ENCODE data around the gene SULT1C2.
"Not testable (repeated sequence)": the region's sequence is repeated elsewhere in the genome, so short reads cannot be mapped to it uniquely, and the experiment has no call there.

Gene SULT1C2

DNA sequence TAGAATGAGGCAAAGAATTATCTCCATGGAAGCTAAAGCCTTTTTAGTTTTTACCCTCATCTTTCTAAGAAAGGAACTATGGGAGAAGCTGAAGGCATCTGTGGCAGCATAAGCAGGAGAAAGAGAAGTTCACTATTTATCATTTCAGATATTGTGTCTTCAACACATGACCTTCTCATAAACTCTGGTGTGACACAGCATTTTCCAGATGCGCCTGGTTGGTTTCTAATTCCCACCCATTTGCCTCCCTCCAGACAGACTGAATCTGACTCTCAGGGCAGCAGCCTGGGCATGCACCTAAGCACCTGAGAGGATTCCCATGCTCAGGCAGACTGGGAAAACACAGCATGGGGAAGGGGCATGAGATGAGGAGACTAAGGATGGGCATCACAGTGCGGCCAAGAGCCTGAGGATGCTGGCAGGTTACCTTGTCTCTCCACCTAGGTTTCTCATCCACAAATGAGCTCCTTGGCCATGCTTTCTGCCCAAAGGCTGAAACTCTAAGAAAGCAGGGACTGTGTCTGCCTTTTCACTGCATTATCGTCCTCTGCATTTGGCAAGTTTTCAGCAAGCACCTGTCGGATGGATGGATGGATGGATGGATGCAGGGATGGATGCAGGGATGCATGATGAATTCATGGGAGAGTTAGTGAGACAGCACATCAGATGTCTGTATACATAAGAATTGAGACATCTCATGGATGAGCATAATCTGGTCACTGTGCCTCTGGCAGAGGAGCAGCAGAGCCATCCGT lies 60.3 kb downstream of the SULT1C2 start:
- H3K27me3 Mint-ChIP-seq (ENCODE audit: low read depth): peaks cover 4% of the 10 kb centered on the region
- DNase-seq (ENCODE audit: low spot score): no peak
- H3K4me1 Mint-ChIP-seq (ENCODE audit: low read depth): no peaks in the 10 kb centered on the region
- no peaks in the 10 kb centered on the region for H3K36me3 Mint-ChIP-seq (ENCODE audit: low read depth)
- no peak overlapping the region for H3K4me3 Mint-ChIP-seq
- no peak overlapping the region for H3K27ac Mint-ChIP-seq
- no peaks in the 10 kb centered on the region for H3K9me3 Mint-ChIP-seq

DNA sequence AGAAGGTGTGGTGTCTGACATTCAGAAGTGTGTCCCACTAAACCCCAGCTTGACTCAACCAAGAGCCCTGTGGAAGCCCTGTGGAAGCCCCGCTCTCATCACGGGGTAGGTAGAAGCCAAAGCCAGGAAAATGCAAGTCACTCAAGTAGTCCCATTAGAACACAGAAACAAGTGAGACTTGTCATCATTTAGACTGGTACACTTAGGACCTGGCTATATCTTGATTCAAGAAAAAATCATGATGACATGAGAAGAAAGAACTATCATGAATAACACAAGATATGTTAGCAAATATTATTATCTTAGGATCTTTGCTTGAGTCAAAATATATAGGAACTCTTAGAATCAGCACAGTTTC lies 60.9 kb downstream of the SULT1C2 start:
- peaks cover 4% of the 10 kb centered on the region for H3K27me3 Mint-ChIP-seq (ENCODE audit: low read depth)
- no peaks in the 10 kb centered on the region for H3K4me1 Mint-ChIP-seq (ENCODE audit: low read depth)
- H3K27ac Mint-ChIP-seq: no peak overlapping the region
- no peak for DNase-seq (ENCODE audit: low spot score)
- H3K9me3 Mint-ChIP-seq: no peaks in the 10 kb centered on the region
- H3K36me3 Mint-ChIP-seq (ENCODE audit: low read depth): no peaks in the 10 kb centered on the region
- no peak overlapping the region for H3K4me3 Mint-ChIP-seq

DNA sequence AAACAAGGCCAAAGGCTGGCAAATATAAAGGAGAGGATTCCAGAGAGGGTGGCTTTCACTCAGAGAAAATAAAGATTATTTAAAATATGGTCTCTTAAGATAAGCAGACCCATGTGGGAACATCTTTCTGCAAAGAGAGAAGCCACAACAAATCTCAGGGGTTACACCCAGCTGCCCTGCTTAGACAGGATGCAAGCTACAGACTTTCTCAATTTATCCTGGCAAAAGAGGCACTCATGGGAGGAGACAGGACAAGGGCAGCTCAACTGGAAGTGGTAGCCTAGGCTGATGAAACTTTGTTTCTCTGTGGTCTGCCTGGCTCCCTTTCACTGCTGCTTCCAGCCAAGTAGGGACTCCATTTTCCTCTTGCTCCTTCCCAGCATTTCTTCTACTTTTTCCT lies 63.2 kb downstream of the SULT1C2 start:
- no peak for DNase-seq (ENCODE audit: low spot score)
- H3K27ac Mint-ChIP-seq: no peak overlapping the region
- H3K9me3 Mint-ChIP-seq: no peaks in the 10 kb centered on the region
- peaks cover 8% of the 10 kb centered on the region for H3K27me3 Mint-ChIP-seq (ENCODE audit: low read depth)
- H3K4me1 Mint-ChIP-seq (ENCODE audit: low read depth): no peaks in the 10 kb centered on the region
- no peaks in the 10 kb centered on the region for H3K36me3 Mint-ChIP-seq (ENCODE audit: low read depth)
- H3K4me3 Mint-ChIP-seq: no peak overlapping the region

DNA sequence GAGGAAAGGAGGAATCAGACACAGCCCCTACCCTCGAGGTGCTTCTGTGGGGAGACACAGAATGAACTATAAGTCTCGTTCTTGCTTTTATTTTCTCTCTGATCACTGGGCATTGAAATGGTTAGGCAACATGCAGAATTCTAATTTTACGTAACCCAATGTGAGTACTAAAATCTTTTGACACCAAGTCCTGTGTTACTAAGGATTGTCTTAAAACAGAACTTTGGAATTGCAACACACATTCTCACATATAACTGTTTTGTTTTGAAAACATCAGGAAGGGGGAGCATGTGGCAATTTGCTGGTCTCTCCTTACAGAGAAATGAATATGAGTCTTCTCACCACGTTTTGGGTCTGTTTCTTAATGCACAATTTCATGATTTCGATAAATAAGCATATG lies 65.4 kb downstream of the SULT1C2 start:
- Mint-ChIP-seq H3K36me3 (ENCODE audit: low read depth) (no peaks in the 10 kb centered on the region), H3K4me3 (no peak overlapping the region), H3K4me1 (ENCODE audit: low read depth) (peaks cover under 1% of the 10 kb centered on the region), H3K27ac (no peak overlapping the region), H3K9me3 (no peaks in the 10 kb centered on the region), H3K27me3 (ENCODE audit: low read depth) (peaks cover 16% of the 10 kb centered on the region)
- DNase-seq (ENCODE audit: low spot score): no peak

DNA sequence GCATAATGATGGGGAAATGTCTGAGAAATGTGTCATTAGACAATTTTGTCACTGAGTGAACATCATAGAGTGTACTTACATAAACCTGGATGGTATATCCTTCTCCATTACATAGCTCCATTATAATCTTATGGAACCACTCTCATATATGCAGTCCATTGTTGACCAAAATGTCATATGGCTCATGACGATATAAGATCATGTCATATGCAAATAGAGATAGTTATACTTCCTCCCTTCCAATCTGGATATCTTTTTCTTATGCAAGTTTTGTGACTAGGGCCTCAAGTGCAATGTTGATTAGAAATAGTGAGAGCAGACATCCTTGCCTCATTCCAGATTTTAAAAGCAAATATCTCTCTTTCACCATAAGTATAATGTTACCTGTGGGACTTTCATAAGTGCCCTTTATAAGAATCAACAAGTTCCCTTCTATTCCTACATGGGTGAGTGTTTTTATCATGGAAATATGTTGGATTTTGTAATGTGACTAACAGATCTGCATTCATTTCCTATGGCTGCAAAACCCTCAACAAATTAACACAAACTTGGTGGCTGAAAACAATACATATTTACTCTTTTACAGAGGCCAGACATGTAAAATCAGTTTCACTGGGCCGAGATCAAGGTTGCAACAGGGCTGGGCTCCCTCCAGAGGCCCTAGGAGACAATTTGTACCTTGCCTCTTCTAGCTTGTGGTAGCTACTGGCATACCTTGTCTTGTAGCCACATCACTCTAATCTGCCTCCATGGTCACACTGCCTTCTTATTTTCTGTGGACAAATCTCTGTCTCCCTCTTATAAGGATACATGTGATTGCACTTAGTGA lies 67.4 kb downstream of the SULT1C2 start:
- no peaks in the 10 kb centered on the region for H3K9me3 Mint-ChIP-seq
- H3K27ac Mint-ChIP-seq: no peak overlapping the region
- H3K4me3 Mint-ChIP-seq: no peak overlapping the region
- H3K4me1 Mint-ChIP-seq (ENCODE audit: low read depth): peaks cover 4% of the 10 kb centered on the region
- H3K36me3 Mint-ChIP-seq (ENCODE audit: low read depth): no peaks in the 10 kb centered on the region
- peaks cover 31% of the 10 kb centered on the region for H3K27me3 Mint-ChIP-seq (ENCODE audit: low read depth)
- no peak for DNase-seq (ENCODE audit: low spot score)

DNA sequence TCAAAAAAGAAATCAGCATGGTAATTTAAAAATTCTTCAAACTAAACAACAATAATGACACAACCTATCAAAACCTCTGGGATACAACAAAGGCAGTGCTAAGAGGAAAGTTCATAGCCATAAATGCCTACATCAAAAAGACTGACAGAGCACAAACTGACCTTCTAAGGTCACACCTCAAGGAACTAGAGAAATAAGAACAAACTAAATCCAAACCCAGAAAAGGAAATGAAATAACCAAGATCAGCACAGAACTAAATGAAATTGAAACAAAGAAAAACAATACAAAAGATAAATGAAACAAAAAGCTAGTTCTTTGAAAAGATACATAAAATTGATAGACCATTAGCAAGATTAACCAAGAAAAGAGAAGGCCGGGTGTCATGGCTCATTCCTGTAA lies 70.6 kb downstream of the SULT1C2 start:
- H3K4me3 Mint-ChIP-seq; H3K27ac Mint-ChIP-seq; H3K36me3 Mint-ChIP-seq (ENCODE audit: low read depth); H3K4me1 Mint-ChIP-seq (ENCODE audit: low read depth); H3K9me3 Mint-ChIP-seq; DNase-seq (ENCODE audit: low spot score): not testable (repeated sequence)
- peaks cover 30% of the 10 kb centered on the region for H3K27me3 Mint-ChIP-seq (ENCODE audit: low read depth)
